A549 (cell line): ENCODE data around the gene MYO7A. TPM values are rescaled to one million over a fixed set of nuclear protein-coding genes. Genes with fewer than 3 reads are reported as not detected.

ENCODE experiments used
- ATAC-seq, 2 experiments: fragments of 200-7000 bp in 1 of 2; fragments of >200 bp in 1 of 2; cut with Nextera tagmentation in 1 of 2; cut with Tn5 transposase in 1 of 2; 3 replicates each; pipeline versions ENCODE4 v1.8.0 to v1.9.1; 2018 to 2020; ENCODE audit warnings: mild to moderate bottlenecking in 1 of 2, moderate library complexity in 1 of 2
- CTCF ChIA-PET: fragments of 300-600 bp; sonication (Branson Sonifier 250); formaldehyde crosslinking; extraction: SDS; loops from one replicate; lab custom pipeline; 2021; ENCODE audit warnings: antibody characterized with exemption, inconsistent platforms; lab: Yijun Ruan, JAX
- POLR2A ChIA-PET: fragments of 350-600 bp; formaldehyde crosslinking; extraction: SDS; loops from one replicate; lab custom pipeline; 2021; ENCODE audit warnings: antibody characterized with exemption, inconsistent platforms; lab: Yijun Ruan, JAX
- DNase-seq, 2 experiments: peaks; one replicate each; pipeline versions ENCODE4 v3.0.0 to v3.0.0-alpha.2; 2011 to 2016; ENCODE audit warnings: low read depth in 1 of 2, low spot score in 1 of 2
- FAIRE-seq: peaks from 2 replicates; lab custom pipeline; 2011; peaks lifted over from hg19 to GRCh38; lab: Jason Lieb, UNC
- H3K27ac ChIP-seq, 2 experiments: fragments of >200 bp; sonication (Bioruptor Twin); formaldehyde crosslinking; 3 replicates each; pipeline ENCODE4 v1.5.1; 2016 to 2017
- H3K4me1 ChIP-seq: fragments of >200 bp; sonication (Bioruptor Twin); formaldehyde crosslinking; 3 replicates; pipeline ENCODE4 v1.6.1; 2016
- H3K4me2 ChIP-seq: fragments of >200 bp; sonication (Bioruptor Twin); formaldehyde crosslinking; 3 replicates; pipeline ENCODE4 v1.6.1; 2016
- H3K4me3 ChIP-seq: fragments of >200 bp; sonication (Bioruptor Twin); formaldehyde crosslinking; 3 replicates; pipeline ENCODE4 v1.5.1; 2016
- H3K9me3 ChIP-seq: fragments of >200 bp; sonication (Bioruptor Twin); formaldehyde crosslinking; 3 replicates; pipeline ENCODE4 v1.6.1; 2016
- BHLHE40 ChIP-seq: IDR thresholded peaks from 2 replicates; pipeline ENCODE4 v1.6.1; 2012; ENCODE audit warnings: low read depth, low read length, inconsistent platforms
- CBX2 ChIP-seq: fragments of 200-600 bp; sonication (generic); IDR thresholded peaks from 2 replicates; pipeline ENCODE4 v1.6.1; 2016; ENCODE audit warnings: low read depth, mild to moderate bottlenecking, borderline replicate concordance
- CBX8 ChIP-seq: fragments of 200-600 bp; sonication (generic); IDR thresholded peaks from 2 replicates; pipeline ENCODE4 v1.6.1; 2016
- CHD4 ChIP-seq: fragments of 200-600 bp; sonication (generic); IDR thresholded peaks from 2 replicates; pipeline ENCODE4 v1.6.1; 2016; ENCODE audit warnings: antibody characterized with exemption, mild to moderate bottlenecking, borderline replicate concordance
- EP300 ChIP-seq, 2 experiments: fragments of >200 bp; sonication (Bioruptor Twin); formaldehyde crosslinking; IDR thresholded peaks; 2 replicates in 1 of 2; 3 replicates in 1 of 2; pipeline ENCODE4 v1.6.1; 2016 to 2017
- FOSB ChIP-seq: fragments of 250-450 bp; sonication (Bioruptor Pico); IDR thresholded peaks from 2 replicates; pipeline ENCODE4 v1.5.0; 2020; ENCODE audit warnings: mild to moderate bottlenecking, moderate library complexity
- FOSL2 ChIP-seq, 2 experiments: fragments of 450-650 bp in 1 of 2; fragments of >200 bp in 1 of 2; sonication (Bioruptor Twin) in 1 of 2; formaldehyde crosslinking; IDR thresholded peaks; 2 replicates each; pipeline versions ENCODE4 v1.5.0 to v1.6.1; 2016 to 2020; ENCODE audit warnings: mild to moderate bottlenecking in 1 of 2, moderate library complexity in 1 of 2
- GATA3 ChIP-seq: IDR thresholded peaks from 2 replicates; pipeline ENCODE4 v1.6.1; 2012; ENCODE audit warnings: borderline replicate concordance
- HDAC2 ChIP-seq: fragments of 200-600 bp; sonication (generic); IDR thresholded peaks from 2 replicates; pipeline ENCODE4 v1.6.1; 2016
- HOXB13 ChIP-seq: fragments of 250-450 bp; sonication (Bioruptor Pico); IDR thresholded peaks from 2 replicates; pipeline ENCODE4 v1.5.0; 2020; ENCODE audit warnings: low read depth, mild to moderate bottlenecking, moderate library complexity
- HOXB5 ChIP-seq: fragments of 250-450 bp; sonication (Bioruptor Pico); IDR thresholded peaks from 2 replicates; pipeline ENCODE4 v1.5.0; 2020; ENCODE audit warnings: mild to moderate bottlenecking, moderate library complexity
- JUN ChIP-seq, 2 experiments: fragments of >200 bp; sonication (Bioruptor Twin); formaldehyde crosslinking; IDR thresholded peaks; 2 replicates in 1 of 2; 3 replicates in 1 of 2; pipeline ENCODE4 v1.6.1; 2016 to 2017
- KDM5A ChIP-seq: fragments of 200-600 bp; sonication (generic); IDR thresholded peaks from 2 replicates; pipeline ENCODE4 v1.6.1; 2016; ENCODE audit warnings: antibody characterized with exemption, mild to moderate bottlenecking
- MAZ ChIP-seq: fragments of 150-350 bp; IDR thresholded peaks from 2 replicates; pipeline ENCODE4 v1.6.1; 2014; ENCODE audit warnings: antibody characterized with exemption, low read depth, low read length, borderline replicate concordance
- MYC ChIP-seq: IDR thresholded peaks from 2 replicates; pipeline ENCODE4 v1.6.1; 2012; ENCODE audit warnings: mild to moderate bottlenecking, inconsistent platforms, low read length, improper control_type of control experiment, borderline replicate concordance
- NFE2L2 ChIP-seq: fragments of 150-350 bp; conservative IDR thresholded peaks from 2 replicates; pipeline ENCODE4 v1.6.1; 2014; ENCODE audit warnings: low read length
- PHF8 ChIP-seq: fragments of 200-600 bp; sonication (generic); IDR thresholded peaks from 2 replicates; pipeline ENCODE4 v1.6.1; 2016; ENCODE audit warnings: low read depth, mild to moderate bottlenecking, antibody characterized with exemption, moderate library complexity, borderline replicate concordance
- RFX5 ChIP-seq: fragments of 450-650 bp; IDR thresholded peaks from 2 replicates; pipeline ENCODE4 v1.7.1; 2014; ENCODE audit warnings: antibody characterized with exemption, mild to moderate bottlenecking, moderate library complexity
- RNF2 ChIP-seq: fragments of 200-600 bp; sonication (generic); IDR thresholded peaks from 2 replicates; pipeline ENCODE4 v1.6.1; 2016; ENCODE audit warnings: low read depth, mild to moderate bottlenecking, antibody characterized with exemption, moderate library complexity, borderline replicate concordance
- SMC3 ChIP-seq: fragments of >200 bp; sonication (Bioruptor Twin); formaldehyde crosslinking; IDR thresholded peaks from 3 replicates; pipeline ENCODE4 v1.6.1; 2018; ENCODE audit warnings: inconsistent platforms
- ZSCAN20 ChIP-seq: fragments of 250-450 bp; sonication (Bioruptor Pico); IDR thresholded peaks from 2 replicates; pipeline ENCODE4 v1.8.0; 2022; ENCODE audit warnings: mild to moderate bottlenecking, moderate library complexity
- WGBS: methylation state at CpG from one replicate; pipeline ENCODE4 v1.1.6; 2017; ENCODE audit errors: missing lambda C conversion rate; 5-methylcytosine and 5-hydroxymethylcytosine counted together
- polyA plus RNA-seq, 4 experiments: library from polyadenylated mRNA; depleted of rRNA in 3 of 4; stranded (reverse); fragments of >200 nt; fragmentation: RNase III in 1 of 4; extraction: RNeasy Plus Mini Kit Qiagen cat#74134 plus additional on column Dnase treatment in 1 of 4; gene quantifications; 2 replicates in 3 of 4; 3 replicates in 1 of 4; pipeline ENCODE4 v1.2.3, GENCODE V29; 2011 to 2017
- TF ChIP-seq, protein P1 (sequence below): fragments of >200 bp; sonication (Bioruptor Twin); formaldehyde crosslinking; IDR thresholded peaks from 2 replicates; pipeline ENCODE4 v1.6.1; 2016
- TF ChIP-seq, protein P2 (sequence below): fragments of >200 bp; sonication (Bioruptor Twin); formaldehyde crosslinking; IDR thresholded peaks from 3 replicates; pipeline ENCODE4 v1.5.1; 2016
- TF ChIP-seq, protein P3 (sequence below): fragments of 250-450 bp; sonication (Bioruptor Pico); IDR thresholded peaks from 2 replicates; pipeline ENCODE4 v1.5.0; 2020; ENCODE audit warnings: low read depth, mild to moderate bottlenecking, moderate library complexity
- TF ChIP-seq, protein P4 (sequence below): IDR thresholded peaks from 2 replicates; pipeline ENCODE4 v1.6.1; 2012

The MYO7A gene
- polyA plus RNA-seq, 2 of the 4 experiments (the other 2 are of a cell fraction) = 1.7 to 2.1 TPM

DNA sequence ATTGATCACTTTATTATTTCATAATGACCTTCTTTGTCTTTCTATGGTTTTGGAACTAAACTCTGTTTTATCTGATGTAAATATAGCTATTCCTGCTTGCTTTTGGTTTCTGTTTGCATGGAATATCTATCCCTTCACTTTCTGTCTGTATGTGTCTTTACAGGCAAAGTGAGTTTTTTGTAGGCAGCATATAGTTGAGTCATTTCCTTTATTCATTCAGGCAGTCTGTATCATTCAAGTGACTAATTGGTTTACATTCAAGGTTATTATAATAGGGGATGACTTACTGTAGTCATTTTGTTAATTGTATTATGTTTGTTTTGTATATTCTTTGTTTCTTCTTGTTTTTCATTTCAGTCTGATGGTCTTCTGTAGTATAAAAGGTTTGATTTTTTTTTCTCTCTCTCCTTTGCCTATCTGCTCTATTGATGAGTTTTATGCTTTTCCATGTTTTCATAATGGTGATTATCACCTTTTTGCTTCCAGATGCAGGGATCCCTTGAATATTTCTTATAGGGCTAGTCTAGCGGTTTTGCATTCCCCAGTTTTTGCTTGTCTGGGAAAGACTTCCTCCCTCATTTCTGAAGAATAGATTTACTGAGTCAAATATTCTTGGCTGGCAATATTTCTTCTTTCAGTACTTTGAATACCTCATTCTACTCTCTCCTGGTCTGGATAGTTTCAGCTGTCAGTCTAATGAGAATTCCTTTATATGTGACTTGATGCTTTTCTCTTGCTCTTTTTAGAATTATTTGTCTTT is 123.0 kb downstream of the MYO7A start:
- H3K4me1 ChIP-seq = no peaks in the 10 kb centered on the region
- ChIA-PET CTCF (interaction anchor here (0.6 kb wide), 2 partner anchors 44 to 242 kb away, joined by 3 read pairs; no protein-coding TSS in a partner anchor), POLR2A (no interaction called here)
- H3K4me2 ChIP-seq = no peak overlapping the region
- TF ChIP-seq FOSL2 (IDR thresholded peaks at IDR 0.05) (no peak), FOSL2 (CRISPR knock-in tag; IDR thresholded peaks at IDR 0.05) (no peak)
- DNase-seq (no peak), FAIRE-seq (no peak), ATAC-seq (no peak)
- H3K9me3 ChIP-seq = no peaks in the 10 kb centered on the region
- 79% methylated on average over 1 of the region's 1 CpG for WGBS
- H3K4me3 ChIP-seq = no peak overlapping the region
- no peak overlapping the region for H3K27ac ChIP-seq

DNA sequence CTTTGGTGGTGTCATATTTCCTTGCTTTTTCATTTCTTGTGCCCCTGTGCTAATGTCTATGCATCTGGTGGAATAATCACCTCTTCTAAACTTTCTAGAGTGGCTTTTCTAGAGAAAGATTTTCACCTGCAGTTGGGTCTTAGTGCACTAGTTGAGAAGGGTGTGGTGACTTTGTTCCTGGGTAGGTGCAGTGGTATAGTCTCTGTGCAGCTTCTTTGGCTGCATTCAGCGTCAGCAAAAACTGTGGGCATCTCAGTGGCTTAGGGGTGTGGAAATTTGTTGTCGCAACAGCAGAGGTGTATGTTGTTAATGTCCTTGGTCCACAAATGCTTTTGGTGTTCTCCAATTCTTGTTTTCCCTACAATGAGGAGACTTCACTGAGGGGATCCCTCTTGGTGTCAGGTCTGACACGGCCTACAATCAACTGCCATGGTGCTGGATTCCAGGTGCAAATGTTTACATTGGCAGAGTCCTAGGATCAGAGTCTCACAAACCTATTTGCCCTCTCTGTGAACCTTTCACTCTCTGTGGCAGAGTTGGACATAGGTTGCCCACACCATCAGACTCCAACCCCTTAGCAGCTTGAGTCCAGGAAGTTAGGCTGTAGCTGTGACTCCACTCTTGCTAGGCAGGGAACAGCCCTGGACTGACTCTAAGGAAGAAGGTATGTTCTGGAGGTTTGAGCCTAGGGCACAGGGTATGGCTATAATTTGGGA is 124.7 kb downstream of the MYO7A start:
- H3K4me2 ChIP-seq = no peak overlapping the region
- H3K9me3 ChIP-seq = no peaks in the 10 kb centered on the region
- POLR2A ChIA-PET = no interaction called here
- H3K4me3 ChIP-seq = no peak overlapping the region
- FAIRE-seq (no peak), ATAC-seq (no peak), DNase-seq (no peak)
- TF ChIP-seq JUN (IDR thresholded peaks at IDR 0.05) (no peak), HOXB13 (CRISPR knock-in tag) (no peak), GATA3 (no peak), ZSCAN20 (CRISPR knock-in tag) (no peak), CBX8 (no peak), PHF8 (no peak), RNF2 (no peak), EP300 (IDR thresholded peaks at IDR 0.05) (no peak), MAZ (no peak), RFX5 (no peak), FOSB (CRISPR knock-in tag) (no peak), NFE2L2 (no peak), BHLHE40 (no peak), CHD4 (no peak), HDAC2 (no peak), HOXB5 (CRISPR knock-in tag) (no peak), CBX2 (no peak), KDM5A (no peak)
- TF ChIP-seq, protein P1, sequence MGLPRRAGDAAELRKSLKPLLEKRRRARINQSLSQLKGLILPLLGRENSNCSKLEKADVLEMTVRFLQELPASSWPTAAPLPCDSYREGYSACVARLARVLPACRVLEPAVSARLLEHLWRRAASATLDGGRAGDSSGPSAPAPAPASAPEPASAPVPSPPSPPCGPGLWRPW = no peak
- TF ChIP-seq, protein P2, sequence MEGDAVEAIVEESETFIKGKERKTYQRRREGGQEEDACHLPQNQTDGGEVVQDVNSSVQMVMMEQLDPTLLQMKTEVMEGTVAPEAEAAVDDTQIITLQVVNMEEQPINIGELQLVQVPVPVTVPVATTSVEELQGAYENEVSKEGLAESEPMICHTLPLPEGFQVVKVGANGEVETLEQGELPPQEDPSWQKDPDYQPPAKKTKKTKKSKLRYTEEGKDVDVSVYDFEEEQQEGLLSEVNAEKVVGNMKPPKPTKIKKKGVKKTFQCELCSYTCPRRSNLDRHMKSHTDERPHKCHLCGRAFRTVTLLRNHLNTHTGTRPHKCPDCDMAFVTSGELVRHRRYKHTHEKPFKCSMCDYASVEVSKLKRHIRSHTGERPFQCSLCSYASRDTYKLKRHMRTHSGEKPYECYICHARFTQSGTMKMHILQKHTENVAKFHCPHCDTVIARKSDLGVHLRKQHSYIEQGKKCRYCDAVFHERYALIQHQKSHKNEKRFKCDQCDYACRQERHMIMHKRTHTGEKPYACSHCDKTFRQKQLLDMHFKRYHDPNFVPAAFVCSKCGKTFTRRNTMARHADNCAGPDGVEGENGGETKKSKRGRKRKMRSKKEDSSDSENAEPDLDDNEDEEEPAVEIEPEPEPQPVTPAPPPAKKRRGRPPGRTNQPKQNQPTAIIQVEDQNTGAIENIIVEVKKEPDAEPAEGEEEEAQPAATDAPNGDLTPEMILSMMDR = no peak
- H3K27ac ChIP-seq = no peak overlapping the region
- WGBS = 79% methylated on average over 3 of the region's 3 CpGs
- CTCF ChIA-PET = no interaction called here
- no peaks in the 10 kb centered on the region for H3K4me1 ChIP-seq

DNA sequence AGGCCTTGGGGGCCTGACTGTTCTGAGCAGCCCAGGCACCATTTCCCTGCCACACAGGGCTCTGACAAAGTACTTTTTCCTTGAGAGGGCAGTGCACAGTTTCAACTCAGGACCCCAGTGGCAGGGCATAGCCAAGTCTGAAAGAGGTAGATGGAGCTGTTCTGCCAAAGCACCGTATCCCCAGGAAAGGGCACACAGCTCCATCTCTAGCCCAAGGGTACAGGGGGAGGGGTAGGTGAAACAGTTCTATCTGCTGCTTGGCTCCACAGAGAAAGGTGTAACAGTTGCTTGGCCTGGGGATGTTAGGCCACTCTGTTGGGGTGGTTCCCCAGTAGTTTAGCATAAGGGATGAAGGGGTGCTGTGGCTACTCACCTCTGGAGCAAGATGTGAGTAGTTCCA is 125.6 kb downstream of the MYO7A start:
- CTCF ChIA-PET = interaction anchor here (0.7 kb wide), 1 partner anchor 52 kb away, joined by 3 read pairs; no protein-coding TSS in a partner anchor
- Histone ChIP-seq H3K4me2 (no peak overlapping the region), H3K9me3 (no peaks in the 10 kb centered on the region), H3K27ac (no peak overlapping the region), H3K4me3 (no peak overlapping the region), H3K4me1 (no peaks in the 10 kb centered on the region)
- POLR2A ChIA-PET = no interaction called here
- ATAC-seq (no peak), FAIRE-seq (no peak), DNase-seq (no peak)
- WGBS = 80% methylated on average over 1 of the region's 1 CpG
- TF ChIP-seq RNF2 (no peak), HOXB13 (CRISPR knock-in tag) (no peak), SMC3 (no peak), MYC (no peak)
- TF ChIP-seq, protein P3, sequence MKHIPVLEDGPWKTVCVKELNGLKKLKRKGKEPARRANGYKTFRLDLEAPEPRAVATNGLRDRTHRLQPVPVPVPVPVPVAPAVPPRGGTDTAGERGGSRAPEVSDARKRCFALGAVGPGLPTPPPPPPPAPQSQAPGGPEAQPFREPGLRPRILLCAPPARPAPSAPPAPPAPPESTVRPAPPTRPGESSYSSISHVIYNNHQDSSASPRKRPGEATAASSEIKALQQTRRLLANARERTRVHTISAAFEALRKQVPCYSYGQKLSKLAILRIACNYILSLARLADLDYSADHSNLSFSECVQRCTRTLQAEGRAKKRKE (CRISPR knock-in tag) = no peak
- TF ChIP-seq, protein P4, sequence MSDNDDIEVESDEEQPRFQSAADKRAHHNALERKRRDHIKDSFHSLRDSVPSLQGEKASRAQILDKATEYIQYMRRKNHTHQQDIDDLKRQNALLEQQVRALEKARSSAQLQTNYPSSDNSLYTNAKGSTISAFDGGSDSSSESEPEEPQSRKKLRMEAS = no peak
- TF ChIP-seq, all 56 proteins: peak for 0
